Trophoblast cell (in vitro differentiated cells and primary cell): ENCODE data around the gene CLEC16A.

Source experiments
- DNase-seq, 2 donors: peaks; one replicate each; pipeline ENCODE4 v3.0.0-alpha.2; 2016
- H2AFZ ChIP-seq: 2 replicates; pipeline ENCODE4 v1.6.1; 2013; ENCODE audit warnings: low read length, moderate library complexity, mild to moderate bottlenecking; ENCODE audit not compliant: insufficient read depth, poor library complexity
- H2AK5ac ChIP-seq: 2 replicates; pipeline ENCODE4 v1.6.1; 2013; ENCODE audit warnings: mild to moderate bottlenecking, low read length
- H2BK120ac ChIP-seq: 2 replicates; pipeline ENCODE4 v1.6.1; 2013; ENCODE audit warnings: low read length, mild to moderate bottlenecking, moderate library complexity; ENCODE audit not compliant: insufficient read depth, poor library complexity
- H2BK12ac ChIP-seq: 2 replicates; pipeline ENCODE4 v1.6.1; 2013; ENCODE audit warnings: mild to moderate bottlenecking, low read length, moderate library complexity
- H2BK5ac ChIP-seq: 2 replicates; pipeline ENCODE4 v1.6.1; 2013; ENCODE audit warnings: low read length, low read depth, moderate library complexity, mild to moderate bottlenecking; ENCODE audit not compliant: poor library complexity
- H3K14ac ChIP-seq: 2 replicates; pipeline ENCODE4 v1.6.1; 2013; ENCODE audit warnings: mild to moderate bottlenecking, low read length
- H3K18ac ChIP-seq: 2 replicates; pipeline ENCODE4 v1.6.1; 2013; ENCODE audit warnings: mild to moderate bottlenecking, low read length
- H3K23ac ChIP-seq: 2 replicates; pipeline ENCODE4 v1.6.1; 2013; ENCODE audit warnings: low read length
- H3K27ac ChIP-seq: 2 replicates; pipeline ENCODE4 v1.5.1; 2013; ENCODE audit warnings: low read depth, mild to moderate bottlenecking, inconsistent platforms, low read length, moderate library complexity
- H3K27me3 ChIP-seq: 2 replicates; pipeline ENCODE4 v1.6.1; 2013; ENCODE audit warnings: inconsistent platforms, mild to moderate bottlenecking, low read length, moderate library complexity; ENCODE audit not compliant: insufficient read depth
- H3K36me3 ChIP-seq, 2 experiments: 1 replicate in 1 of 2; 2 replicates in 1 of 2; pipeline ENCODE4 v1.6.1; 2013; ENCODE audit warnings: low read length in 2 of 2, mild to moderate bottlenecking in 2 of 2, moderate library complexity in 1 of 2; ENCODE audit not compliant: insufficient read depth in 2 of 2, control insufficient read depth in 1 of 2
- H3K4ac ChIP-seq: 2 replicates; pipeline ENCODE4 v1.6.1; 2013; ENCODE audit warnings: low read depth, mild to moderate bottlenecking, low read length, moderate library complexity
- H3K4me1 ChIP-seq, 2 experiments: 1 replicate in 1 of 2; 2 replicates in 1 of 2; pipeline ENCODE4 v1.6.1; 2013; ENCODE audit warnings: low read length in 2 of 2, mild to moderate bottlenecking in 2 of 2, moderate library complexity in 1 of 2; ENCODE audit not compliant: insufficient read depth in 2 of 2, control insufficient read depth in 1 of 2
- H3K4me2 ChIP-seq: 2 replicates; pipeline ENCODE4 v1.6.1; 2013; ENCODE audit warnings: inconsistent platforms, mild to moderate bottlenecking, low read length, moderate library complexity
- H3K4me3 ChIP-seq: 2 replicates; pipeline ENCODE4 v1.5.1; 2013; ENCODE audit warnings: mild to moderate bottlenecking, low read depth, low read length, inconsistent platforms
- H3K79me1 ChIP-seq: one replicate; pipeline ENCODE4 v1.6.1; 2013; ENCODE audit warnings: low read length
- H3K79me2 ChIP-seq: 2 replicates; pipeline ENCODE4 v1.6.1; 2013; ENCODE audit warnings: low read length, mild to moderate bottlenecking; ENCODE audit not compliant: control insufficient read depth, insufficient read depth, poor library complexity
- H3K9ac ChIP-seq: 2 replicates; pipeline ENCODE4 v1.6.1; 2013; ENCODE audit warnings: mild to moderate bottlenecking, low read length
- H3K9me3 ChIP-seq: 2 replicates; pipeline ENCODE4 v1.6.1; 2013; ENCODE audit warnings: low read depth, mild to moderate bottlenecking, control low read depth, inconsistent platforms, low read length; ENCODE audit not compliant: insufficient read depth
- H4K12ac ChIP-seq: 2 replicates; pipeline ENCODE4 v1.6.1; 2013; ENCODE audit warnings: low read depth, mild to moderate bottlenecking, low read length, moderate library complexity
- H4K8ac ChIP-seq: 2 replicates; pipeline ENCODE4 v1.6.1; 2013; ENCODE audit warnings: low read depth, mild to moderate bottlenecking, low read length, moderate library complexity
- H4K91ac ChIP-seq: one replicate; pipeline ENCODE4 v1.6.1; 2013; ENCODE audit warnings: low read depth, mild to moderate bottlenecking, low read length, moderate library complexity
- WGBS: extraction: QIAGEN DNeasy Blood & Tissue Kit; methylation state at CpG from one replicate; pipeline ENCODE4 v1.1.7; 2013; ENCODE audit warnings: missing lambda C conversion rate; ENCODE audit not compliant: insufficient read length, insufficient coverage; ENCODE audit errors: extremely low coverage; 5-methylcytosine and 5-hydroxymethylcytosine counted together

Gene CLEC16A

DNA sequence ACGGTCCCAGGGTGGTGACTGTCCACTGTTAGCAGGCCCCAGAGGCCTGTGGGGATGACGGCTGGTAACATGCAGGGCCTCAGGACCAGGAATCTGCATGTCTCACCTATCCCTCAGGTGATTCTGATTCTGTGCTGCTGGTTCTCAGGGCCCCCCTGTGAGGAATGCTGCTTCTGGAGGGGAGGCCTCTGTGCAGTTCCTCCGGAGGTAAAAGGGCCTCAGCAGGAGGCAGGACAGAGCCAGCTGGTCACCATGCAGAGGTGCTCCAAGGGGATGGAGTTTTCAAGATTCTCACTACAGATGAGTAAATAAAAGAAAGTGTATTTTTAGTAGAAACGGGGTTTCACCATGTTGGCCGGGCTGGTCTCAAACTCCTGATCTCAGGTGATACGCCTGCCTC is 33.8 kb downstream of the CLEC16A start:
- H3K4me3 ChIP-seq, result no peak overlapping the region
- WGBS, result no CpG with 5 or more reads among the region's 6 CpGs

GRCh38 chr16:10978871-10979446 is 34.6 kb downstream of the CLEC16A start:
- Histone ChIP-seq H2AK5ac (no peak overlapping the region), H3K27me3 (no peaks in the 10 kb centered on the region), H3K36me3 (peaks cover 7 to 11% of the 10 kb centered on the region in 2 experiments), H3K4me3 (no peak overlapping the region), H4K8ac (no peak overlapping the region), H3K14ac (no peak overlapping the region), H4K12ac (no peak overlapping the region), H2AFZ (no peak overlapping the region), H2BK120ac (no peak overlapping the region), H2BK5ac (no peak overlapping the region), H3K4me2 (no peak overlapping the region), H3K9me3 (no peaks in the 10 kb centered on the region), H2BK12ac (no peak overlapping the region), H4K91ac (no peak overlapping the region), H3K9ac (no peak overlapping the region), H3K23ac (no peak overlapping the region), H3K27ac (no peak overlapping the region), H3K18ac (no peak overlapping the region), H3K79me1 (peaks cover 5% of the 10 kb centered on the region), H3K4ac (no peak overlapping the region), H3K4me1 (peaks cover 16 to 26% of the 10 kb centered on the region in 2 experiments), H3K79me2 (no peaks in the 10 kb centered on the region)
- no CpG with 5 or more reads among the region's 14 CpGs for WGBS
- no peak for DNase-seq

More for the DNA sequence above, 33.8 kb downstream of the CLEC16A start:
- Histone ChIP-seq H2BK120ac (no peak overlapping the region), H3K14ac (peak overlapping the region; percentile 3), H3K18ac (no peak overlapping the region), H2BK12ac (no peak overlapping the region), H4K8ac (no peak overlapping the region), H3K27me3 (no peaks in the 10 kb centered on the region), H4K91ac (no peak overlapping the region), H3K9ac (no peak overlapping the region), H2AK5ac (no peak overlapping the region), H3K4me1 (peaks cover 14 to 21% of the 10 kb centered on the region in 2 experiments), H3K79me1 (peaks cover 5% of the 10 kb centered on the region), H3K4me2 (no peak overlapping the region), H3K36me3 (peaks cover 7 to 8% of the 10 kb centered on the region in 2 experiments), H3K79me2 (no peaks in the 10 kb centered on the region), H3K4ac (no peak overlapping the region), H3K9me3 (no peaks in the 10 kb centered on the region), H3K27ac (no peak overlapping the region), H4K12ac (no peak overlapping the region), H3K23ac (no peak overlapping the region), H2BK5ac (no peak overlapping the region), H2AFZ (no peak overlapping the region)
- no peak for DNase-seq

DNA sequence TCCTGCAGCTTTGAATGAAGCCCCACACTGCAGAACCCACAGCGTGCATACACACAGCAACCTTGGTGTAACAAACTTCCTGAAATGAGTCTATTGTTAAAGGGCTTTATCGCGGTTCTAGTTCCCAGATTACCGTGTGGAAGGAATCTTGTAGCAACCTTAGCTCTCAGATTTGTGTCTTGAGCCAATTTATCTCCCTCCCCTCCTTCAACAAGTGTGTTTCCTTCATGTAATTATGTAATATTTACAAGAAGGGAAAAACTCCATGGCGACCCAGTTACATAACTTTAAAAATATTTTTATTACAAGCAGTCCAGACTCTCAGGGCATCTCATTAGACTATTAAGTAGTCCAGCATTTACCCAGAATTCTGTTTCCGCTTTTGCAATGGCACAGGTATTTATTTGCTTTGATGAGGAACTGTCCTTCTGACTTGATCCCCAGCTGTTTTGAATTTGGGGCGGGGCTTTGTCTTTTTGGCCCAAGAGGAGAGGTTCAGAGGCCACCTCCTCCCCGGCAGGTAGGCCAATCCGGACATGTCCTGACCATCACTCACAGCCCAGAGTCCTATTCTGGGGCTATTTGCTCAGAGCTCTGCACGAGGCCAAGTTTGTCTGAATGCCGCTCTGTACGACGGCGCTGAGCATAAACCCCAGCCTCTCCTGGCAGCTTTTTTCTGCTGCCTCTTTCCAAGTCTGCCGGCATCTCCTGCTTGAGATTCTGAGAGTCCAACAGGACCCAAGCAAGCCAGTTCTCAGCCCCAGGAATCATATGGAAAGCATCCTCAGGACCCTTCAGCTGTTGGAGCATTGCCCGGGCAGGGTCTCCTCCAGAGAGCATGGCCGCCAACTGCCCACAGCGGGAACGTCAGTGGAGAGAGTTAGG is 35.6 kb downstream of the CLEC16A start:
- H3K4me3 ChIP-seq, result no peak overlapping the region
- no peaks in the 10 kb centered on the region for H3K79me2 ChIP-seq
- H3K4ac ChIP-seq, result no peak overlapping the region
- no peak overlapping the region for H2AK5ac ChIP-seq
- H3K27me3 ChIP-seq, result no peaks in the 10 kb centered on the region
- H2AFZ ChIP-seq, result no peak overlapping the region
- H3K4me1 ChIP-seq, result peaks cover 21 to 33% of the 10 kb centered on the region in 2 experiments
- H3K79me1 ChIP-seq, result peaks cover 5% of the 10 kb centered on the region
- no peak overlapping the region for H2BK5ac ChIP-seq
- no CpG with 5 or more reads among the region's 19 CpGs for WGBS
- H4K91ac ChIP-seq, result no peak overlapping the region
- no peak overlapping the region for H4K8ac ChIP-seq
- H3K9ac ChIP-seq, result no peak overlapping the region
- no peak for DNase-seq
- H2BK120ac ChIP-seq, result no peak overlapping the region
- peaks cover 7 to 8% of the 10 kb centered on the region in 2 experiments for H3K36me3 ChIP-seq
- no peak overlapping the region for H3K23ac ChIP-seq
- H3K27ac ChIP-seq, result no peak overlapping the region
- H3K14ac ChIP-seq, result no peak overlapping the region
- no peak overlapping the region for H2BK12ac ChIP-seq
- no peaks in the 10 kb centered on the region for H3K9me3 ChIP-seq
- H3K4me2 ChIP-seq, result no peak overlapping the region
- no peak overlapping the region for H3K18ac ChIP-seq
- no peak overlapping the region for H4K12ac ChIP-seq

DNA sequence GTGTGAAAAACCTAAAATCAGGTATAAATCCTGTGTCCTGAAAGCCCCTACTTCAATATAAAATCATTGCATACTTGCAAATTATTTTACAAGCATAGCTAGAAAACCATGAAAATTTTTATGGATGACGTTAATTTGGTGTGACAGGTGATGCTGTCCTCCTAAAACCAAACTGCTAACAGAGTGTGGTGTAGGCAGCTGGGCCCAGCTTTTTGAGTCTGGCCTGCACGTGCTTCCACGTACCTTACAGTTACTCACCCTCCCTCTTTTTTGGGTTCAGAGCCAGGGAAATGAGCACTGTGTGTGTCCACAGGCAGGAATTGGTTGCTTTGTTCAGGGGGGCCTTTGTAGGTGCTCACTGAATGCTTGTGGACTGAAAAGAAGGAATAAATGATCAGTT is 36.4 kb downstream of the CLEC16A start:
- no peaks in the 10 kb centered on the region for H3K27me3 ChIP-seq

More for the DNA sequence above, 36.4 kb downstream of the CLEC16A start:
- H4K12ac ChIP-seq, result no peak overlapping the region
- peaks cover 21 to 33% of the 10 kb centered on the region in 2 experiments for H3K4me1 ChIP-seq
- WGBS, result no CpG with 5 or more reads among the region's 3 CpGs
- H3K27ac ChIP-seq, result no peak overlapping the region
- no peak overlapping the region for H3K4ac ChIP-seq
- no peak overlapping the region for H2BK120ac ChIP-seq
- H3K36me3 ChIP-seq, result peaks cover 7 to 8% of the 10 kb centered on the region in 2 experiments
- peaks cover 5% of the 10 kb centered on the region for H3K79me1 ChIP-seq
- H3K4me2 ChIP-seq, result no peak overlapping the region
- H3K18ac ChIP-seq, result no peak overlapping the region
- H3K23ac ChIP-seq, result no peak overlapping the region
- no peak overlapping the region for H4K8ac ChIP-seq
- no peaks in the 10 kb centered on the region for H3K79me2 ChIP-seq
- DNase-seq, result no peak
- no peak overlapping the region for H4K91ac ChIP-seq
- H2AFZ ChIP-seq, result no peak overlapping the region
- H3K14ac ChIP-seq, result no peak overlapping the region
- no peak overlapping the region for H2AK5ac ChIP-seq
- no peak overlapping the region for H2BK5ac ChIP-seq
- no peak overlapping the region for H3K4me3 ChIP-seq
- no peaks in the 10 kb centered on the region for H3K9me3 ChIP-seq
- H2BK12ac ChIP-seq, result no peak overlapping the region
- no peak overlapping the region for H3K9ac ChIP-seq
